Fibroblast of lung (primary cell): Measurements from ENCODE around the gene GNAO1. TPM values are rescaled to one million over a fixed set of nuclear protein-coding genes. Genes with fewer than 3 reads are reported as not detected.

ENCODE experiments used
- DNase-seq, 2 donors: peaks; one replicate each; pipeline versions ENCODE4 v3.0.0 to v3.0.0-alpha.2; 2010; ENCODE audit warnings: low read depth in 2 of 2
- H2AFZ ChIP-seq: 2 replicates; pipeline ENCODE4 v1.5.1; 2012; ENCODE audit warnings: low read length, control low read depth, inconsistent platforms
- H3K27ac ChIP-seq: 2 replicates; pipeline ENCODE4 v1.5.1; 2011; ENCODE audit warnings: low read length, control low read depth; ENCODE audit not compliant: insufficient read depth
- H3K27me3 ChIP-seq: 2 replicates; pipeline ENCODE4 v1.5.1; 2011; ENCODE audit warnings: mild to moderate bottlenecking, low read length; ENCODE audit not compliant: control insufficient read depth, insufficient read depth
- H3K36me3 ChIP-seq: 2 replicates; pipeline ENCODE4 v1.5.1; 2011; ENCODE audit warnings: low read length; ENCODE audit not compliant: control insufficient read depth, insufficient read depth
- H3K4me1 ChIP-seq: 2 replicates; pipeline ENCODE4 v1.5.1; 2011; ENCODE audit warnings: low read length; ENCODE audit not compliant: control insufficient read depth, insufficient read depth; ENCODE audit errors: extremely low read depth
- H3K4me2 ChIP-seq: 2 replicates; pipeline ENCODE4 v1.5.1; 2011; ENCODE audit warnings: low read length, control low read depth; ENCODE audit not compliant: insufficient read depth; ENCODE audit errors: extremely low read depth
- H3K4me3 ChIP-seq, 4 experiments: fragments of 200-600 bp in 1 of 4; sonication (generic) in 1 of 4; replicated peaks in 1 of 4; 2 replicates each; pipeline ENCODE4 v1.5.1; 2011 to 2016; ENCODE audit warnings: low read length in 4 of 4, low read depth in 3 of 4, mild to moderate bottlenecking in 3 of 4, control low read depth in 2 of 4, inconsistent platforms in 1 of 4, mixed read lengths in 1 of 4; ENCODE audit not compliant: insufficient read depth in 1 of 4; ENCODE audit errors: control extremely low read depth in 1 of 4
- H3K79me2 ChIP-seq: 2 replicates; pipeline ENCODE4 v1.5.1; 2012; ENCODE audit warnings: mild to moderate bottlenecking, low read length, inconsistent platforms; ENCODE audit not compliant: control insufficient read depth, insufficient read depth
- H3K9ac ChIP-seq: 2 replicates; pipeline ENCODE4 v1.5.1; 2011; ENCODE audit warnings: mild to moderate bottlenecking, low read length, control low read depth; ENCODE audit not compliant: insufficient read depth
- H3K9me3 ChIP-seq: 2 replicates; pipeline ENCODE4 v1.5.1; 2012; ENCODE audit warnings: low read depth, low read length; ENCODE audit not compliant: control insufficient read depth, insufficient read depth
- H4K20me1 ChIP-seq: 2 replicates; pipeline ENCODE4 v1.5.1; 2011; ENCODE audit warnings: low read length; ENCODE audit not compliant: control insufficient read depth, insufficient read depth; ENCODE audit errors: extremely low read depth
- CTCF ChIP-seq, 2 donors: IDR thresholded peaks in 1 of 2; conservative IDR thresholded peaks in 1 of 2; 1 replicate in 1 of 2; 2 replicates in 1 of 2; pipeline ENCODE4 v1.5.1; 2011 to 2012; ENCODE audit warnings: low read length in 2 of 2, control low read depth in 1 of 2, inconsistent platforms in 1 of 2, low read depth in 1 of 2, mild to moderate bottlenecking in 1 of 2
- EZH2 ChIP-seq: IDR thresholded peaks from 2 replicates; pipeline ENCODE4 v1.5.1; 2012; ENCODE audit warnings: low read length, control low read depth, mild to moderate bottlenecking; ENCODE audit errors: missing control alignments
- polyA plus RNA-seq, 2 donors: library from polyadenylated mRNA; depleted of rRNA in 1 of 2; stranded (reverse) in 1 of 2; unstranded in 1 of 2; fragments of >200 nt; gene quantifications; 2 replicates each; pipeline ENCODE4 v1.2.1, GENCODE V29; 2011 to 2012; ENCODE audit warnings: missing spikeins in 1 of 2
- total RNA-seq: library from RNA; depleted of rRNA; stranded (reverse); fragments of >200 nt; gene quantifications from 2 replicates; pipeline ENCODE4 v1.2.1, GENCODE V29; 2014

GNAO1 gene
- total and polyA plus RNA-seq, 2 donors (not counting 1 experiment from before 2014, with no cell fraction given) = 0.14 to 0.17 TPM

- no peaks in the 10 kb centered on the region for H3K4me1 ChIP-seq
These were observed 35.7 kb downstream of the GNAO1 start for GRCh38 chr16:56226845-56227525.

GRCh38 chr16:56227936-56228335 is 36.6 kb downstream of the GNAO1 start:
- no peak for TF ChIP-seq CTCF (conservative IDR thresholded peaks at IDR 0.05 in 1 of 2, IDR thresholded peaks at IDR 0.05 in 1 of 2; ENCODE audit: low read depth in 1 of 2, low read length in 2 of 2)
- no peak for TF ChIP-seq EZH2
- no peak overlapping the region for H3K4me2 ChIP-seq
- no peaks in the 10 kb centered on the region for H3K9me3 ChIP-seq
- no peaks in the 10 kb centered on the region for H3K79me2 ChIP-seq
- no peaks in the 10 kb centered on the region for H4K20me1 ChIP-seq
- H3K27ac ChIP-seq = no peak overlapping the region
- H3K27me3 ChIP-seq = no peaks in the 10 kb centered on the region
- no peak for DNase-seq
- no peak overlapping the region for H3K4me3 ChIP-seq
- no peaks in the 10 kb centered on the region for H3K4me1 ChIP-seq
- H3K36me3 ChIP-seq = no peaks in the 10 kb centered on the region
- no peak overlapping the region for H2AFZ ChIP-seq
- H3K9ac ChIP-seq = no peak overlapping the region

More at GRCh38 chr16:56226845-56227525, 35.7 kb downstream of the GNAO1 start:
- H3K4me2 ChIP-seq = no peak overlapping the region
- no peaks in the 10 kb centered on the region for H3K27me3 ChIP-seq
- H3K9me3 ChIP-seq = no peaks in the 10 kb centered on the region
- H2AFZ ChIP-seq = no peak overlapping the region
- H3K79me2 ChIP-seq = no peaks in the 10 kb centered on the region
- H3K4me3 ChIP-seq = no peak overlapping the region
- no peak for DNase-seq
- no peak overlapping the region for H3K9ac ChIP-seq
- TF ChIP-seq EZH2 (no peak), CTCF (conservative IDR thresholded peaks at IDR 0.05 in 1 of 2, IDR thresholded peaks at IDR 0.05 in 1 of 2; ENCODE audit: low read depth in 1 of 2, low read length in 2 of 2) (no peak)
- H3K27ac ChIP-seq = no peak overlapping the region
- no peaks in the 10 kb centered on the region for H4K20me1 ChIP-seq
- H3K36me3 ChIP-seq = no peaks in the 10 kb centered on the region

GRCh38 chr16:56228476-56228875 is 37.2 kb downstream of the GNAO1 start:
- Histone ChIP-seq H3K36me3 (no peaks in the 10 kb centered on the region), H3K4me1 (no peaks in the 10 kb centered on the region), H3K9ac (no peak overlapping the region), H3K27me3 (no peaks in the 10 kb centered on the region), H4K20me1 (no peaks in the 10 kb centered on the region), H3K4me2 (no peak overlapping the region), H3K79me2 (no peaks in the 10 kb centered on the region), H3K4me3 (no peak overlapping the region), H2AFZ (no peak overlapping the region), H3K27ac (no peak overlapping the region), H3K9me3 (no peaks in the 10 kb centered on the region)
- TF ChIP-seq CTCF (conservative IDR thresholded peaks at IDR 0.05 in 1 of 2, IDR thresholded peaks at IDR 0.05 in 1 of 2; ENCODE audit: low read depth in 1 of 2, low read length in 2 of 2) (no peak), EZH2 (no peak)
- DNase-seq = no peak
